GM12878 (cell line): ENCODE results near the gene VGLL4.

Experiments
- CTCF ChIP-seq, 3 experiments: IDR thresholded peaks in 2 of 3; conservative IDR thresholded peaks in 1 of 3; 2 replicates each; pipeline ENCODE4 v1.5.1; 2011; ENCODE audit warnings: low read depth in 3 of 3, low read length in 3 of 3, mild to moderate bottlenecking in 3 of 3, control low read depth in 2 of 3, moderate library complexity in 2 of 3, inconsistent platforms in 1 of 3, mixed read lengths in 1 of 3; ENCODE audit not compliant: control insufficient read depth in 2 of 3, insufficient read depth in 1 of 3; ENCODE audit errors: extremely low read depth in 1 of 3
- ELK1 ChIP-seq: IDR thresholded peaks from 2 replicates; pipeline ENCODE4 v1.6.1; 2012; ENCODE audit warnings: low read depth, low read length, improper control_type of control experiment
- EZH2 ChIP-seq: IDR thresholded peaks from 2 replicates; pipeline ENCODE4 v1.6.1; 2012; ENCODE audit warnings: low read depth, mild to moderate bottlenecking, control low read depth, inconsistent platforms, low read length, borderline replicate concordance; ENCODE audit not compliant: control insufficient read depth
- IKZF1 ChIP-seq: fragments of 450-650 bp; conservative IDR thresholded peaks from 2 replicates; pipeline ENCODE4 v1.6.1; 2017; ENCODE audit warnings: antibody characterized with exemption, mild to moderate bottlenecking
- NBN ChIP-seq: fragments of 450-650 bp; IDR thresholded peaks from 2 replicates; pipeline ENCODE4 v1.6.1; 2016
- POLR2A ChIP-seq: IDR thresholded peaks from 2 replicates; pipeline ENCODE4 v1.6.1; 2011; ENCODE audit warnings: low read depth, mild to moderate bottlenecking, low read length
- POLR2AphosphoS5 ChIP-seq: IDR thresholded peaks from 2 replicates; pipeline ENCODE4 v1.6.1; 2011; ENCODE audit warnings: mild to moderate bottlenecking, low read length, inconsistent platforms
- PRDM15 ChIP-seq: fragments of 450-650 bp; formaldehyde crosslinking; IDR thresholded peaks from 2 replicates; pipeline ENCODE4 v1.4.0; 2020; ENCODE audit warnings: mild to moderate bottlenecking, moderate library complexity
- SP1 ChIP-seq: IDR thresholded peaks from one replicate; pipeline ENCODE4 v1.6.1; 2011; ENCODE audit warnings: low read depth, low read length
- SPI1 ChIP-seq: IDR thresholded peaks from 2 replicates; pipeline ENCODE4 v1.6.1; 2011; ENCODE audit warnings: low read depth, mild to moderate bottlenecking, low read length, moderate library complexity, borderline replicate concordance; ENCODE audit not compliant: insufficient read depth
- SUZ12 ChIP-seq: fragments of 200-600 bp; sonication (generic); IDR thresholded peaks from one replicate; pipeline ENCODE4 v1.6.1; 2018; ENCODE audit warnings: antibody characterized with exemption, mild to moderate bottlenecking; ENCODE audit not compliant: unreplicated experiment
- TAF1 ChIP-seq: IDR thresholded peaks from 2 replicates; pipeline ENCODE4 v1.6.1; 2011; ENCODE audit warnings: mild to moderate bottlenecking, low read depth, low read length, borderline replicate concordance
- TBL1XR1 ChIP-seq: IDR thresholded peaks from 2 replicates; pipeline ENCODE4 v1.6.1; 2012; ENCODE audit warnings: low read depth, low read length, improper control_type of control experiment

DNA sequence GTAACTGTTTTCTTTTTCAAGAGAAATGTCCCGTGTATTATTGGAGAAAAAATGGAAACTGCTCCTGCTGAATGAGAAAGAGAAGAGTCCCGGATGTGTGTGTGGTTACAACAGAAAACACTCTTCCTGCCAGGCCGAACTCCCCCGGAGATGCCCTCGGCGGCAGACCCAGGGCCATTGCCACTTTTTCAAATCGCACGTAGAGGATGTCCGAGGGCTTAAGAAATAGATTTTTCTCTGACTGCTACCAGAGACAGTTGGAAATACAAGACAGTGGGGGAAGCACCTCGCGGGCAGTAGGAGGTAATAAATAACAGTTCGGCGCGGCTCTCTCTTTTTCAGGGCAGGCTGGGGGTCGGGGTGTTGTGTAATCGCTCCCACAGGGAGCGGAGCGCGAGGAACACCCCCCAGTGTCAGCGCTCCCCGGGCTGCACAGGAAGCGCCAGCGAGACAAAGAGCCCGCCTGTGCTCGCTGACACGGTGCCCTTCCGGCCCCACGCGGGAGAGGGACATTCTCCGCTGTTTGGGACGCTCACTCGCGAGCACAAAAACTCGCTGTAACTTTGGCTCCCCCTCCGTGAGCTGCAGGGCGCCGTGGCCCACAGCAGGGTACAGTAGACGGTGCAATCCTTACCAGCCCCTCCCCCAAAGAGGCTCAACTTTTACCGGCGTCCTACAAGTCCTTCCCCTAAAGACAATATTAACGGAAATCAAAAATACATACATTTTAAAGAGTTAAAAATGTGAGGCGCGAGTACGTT is 1.1 kb downstream of the VGLL4 start:
- TF ChIP-seq POLR2A (peak; percentile 86), POLR2AphosphoS5 (no peak; the same call in none of the 2 replicates), CTCF (IDR thresholded peaks at IDR 0.05 in 2 of 3, conservative IDR thresholded peaks at IDR 0.05 in 1 of 3; ENCODE audit: control insufficient read depth in 2 of 3, extremely low read depth in 1 of 3, insufficient read depth in 1 of 3, low read depth in 3 of 3, low read length in 3 of 3) (peak in 1 of 3 experiments; percentile 9; a peak in 2 of 6 replicates), ELK1 (peak; percentile 37; the same call in 1 of the 2 replicates), SP1 (no peak), SUZ12 (no peak), TBL1XR1 (peak; percentile 26; the same call in 1 of the 2 replicates), IKZF1 (peak; percentile 93), TAF1 (peak; percentile 36; the same call in 1 of the 2 replicates), PRDM15 (CRISPR knock-in tag) (no peak), SPI1 (no peak), EZH2 (no peak), NBN (peak; percentile 92)
